ENCODE measurements around the gene TGFBR3. TPM values are rescaled to one million over a fixed set of nuclear protein-coding genes. Genes with fewer than 3 reads are reported as not detected.
A peak's percentile ranks its signal among the peaks of the same experiment; 100 is the strongest.

Gene TGFBR3
- total and polyA plus RNA-seq, 7 donors = 1.2 to 170 (median 92.2) TPM

- Histone ChIP-seq H3K27me3 (no peaks in the 10 kb centered on the region), H3K4me1 (peaks cover 3 to 44% (median 41%) of the 10 kb centered on the region in 4 donors), H3K4me3 (no peak overlapping the region), H3K9me3 (no peaks in the 10 kb centered on the region), H3K36me3 (peaks cover 3 to 70% (median 18%) of the 10 kb centered on the region in 4 donors), H3K27ac (peak overlapping the region; percentile 80 to 89 (median 85))
- TF ChIP-seq POLR2AphosphoS5 (IDR thresholded peaks at IDR 0.05) (peak; percentile 29 to 67 (median 40)), POLR2A (IDR thresholded peaks at IDR 0.05) (no peak), EP300 (IDR thresholded peaks at IDR 0.05) (peak in 1 of 4 donors; percentile 60)
- peak; percentile 89 for DNase-seq
- intact Hi-C loops (cut with DNase I) = loop anchor here (10.0 kb wide), 1 partner anchor 198 kb away; no protein-coding TSS in a partner anchor
- WGBS, 2 donors = 49 to 69% methylated on average over 15 of the region's 15 CpGs
Observed at GRCh38 chr1:91712981-91713841, 172.7 kb downstream of the TGFBR3 start.

DNA sequence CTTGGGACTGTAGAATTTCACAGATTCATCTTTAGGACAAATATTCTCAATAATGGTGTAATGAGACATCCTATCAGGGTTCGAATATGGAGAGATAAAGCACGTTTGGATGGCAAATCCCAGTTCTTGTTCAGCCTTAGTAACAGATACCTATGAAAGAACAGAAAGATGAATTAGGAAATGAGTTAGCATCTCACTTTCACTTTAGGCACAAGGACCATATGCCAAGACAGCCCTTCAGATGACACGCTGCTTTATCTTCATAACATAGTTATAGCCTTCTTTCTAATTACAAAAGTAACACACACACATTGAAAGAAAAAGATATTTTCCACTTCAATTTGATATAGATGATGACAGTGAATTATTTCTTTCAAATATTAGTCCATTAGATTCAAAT lies 173.6 kb downstream of the TGFBR3 start:
- 77 to 86% methylated on average over 3 of the region's 3 CpGs for WGBS, 2 donors
- H3K27ac ChIP-seq = peak overlapping the region; percentile 80 to 89 (median 85)
- no peaks in the 10 kb centered on the region for H3K27me3 ChIP-seq
- peaks cover 3 to 47% (median 42%) of the 10 kb centered on the region in 4 donors for H3K4me1 ChIP-seq
- H3K4me3 ChIP-seq = peak overlapping the region in 1 of 4 donors; percentile 7
- intact Hi-C loops (cut with DNase I) = loop anchor here (10.0 kb wide), 1 partner anchor 198 kb away; no protein-coding TSS in a partner anchor
- H3K9me3 ChIP-seq = no peaks in the 10 kb centered on the region
- TF ChIP-seq POLR2AphosphoS5 (IDR thresholded peaks at IDR 0.05) (peak in 1 of 4 donors; percentile 20), POLR2A (IDR thresholded peaks at IDR 0.05) (no peak)
- TF ChIP-seq, protein P1, sequence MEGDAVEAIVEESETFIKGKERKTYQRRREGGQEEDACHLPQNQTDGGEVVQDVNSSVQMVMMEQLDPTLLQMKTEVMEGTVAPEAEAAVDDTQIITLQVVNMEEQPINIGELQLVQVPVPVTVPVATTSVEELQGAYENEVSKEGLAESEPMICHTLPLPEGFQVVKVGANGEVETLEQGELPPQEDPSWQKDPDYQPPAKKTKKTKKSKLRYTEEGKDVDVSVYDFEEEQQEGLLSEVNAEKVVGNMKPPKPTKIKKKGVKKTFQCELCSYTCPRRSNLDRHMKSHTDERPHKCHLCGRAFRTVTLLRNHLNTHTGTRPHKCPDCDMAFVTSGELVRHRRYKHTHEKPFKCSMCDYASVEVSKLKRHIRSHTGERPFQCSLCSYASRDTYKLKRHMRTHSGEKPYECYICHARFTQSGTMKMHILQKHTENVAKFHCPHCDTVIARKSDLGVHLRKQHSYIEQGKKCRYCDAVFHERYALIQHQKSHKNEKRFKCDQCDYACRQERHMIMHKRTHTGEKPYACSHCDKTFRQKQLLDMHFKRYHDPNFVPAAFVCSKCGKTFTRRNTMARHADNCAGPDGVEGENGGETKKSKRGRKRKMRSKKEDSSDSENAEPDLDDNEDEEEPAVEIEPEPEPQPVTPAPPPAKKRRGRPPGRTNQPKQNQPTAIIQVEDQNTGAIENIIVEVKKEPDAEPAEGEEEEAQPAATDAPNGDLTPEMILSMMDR (IDR thresholded peaks at IDR 0.05) = no peak
- no peak for DNase-seq
- peaks cover 6 to 71% (median 26%) of the 10 kb centered on the region in 4 donors for H3K36me3 ChIP-seq

DNA sequence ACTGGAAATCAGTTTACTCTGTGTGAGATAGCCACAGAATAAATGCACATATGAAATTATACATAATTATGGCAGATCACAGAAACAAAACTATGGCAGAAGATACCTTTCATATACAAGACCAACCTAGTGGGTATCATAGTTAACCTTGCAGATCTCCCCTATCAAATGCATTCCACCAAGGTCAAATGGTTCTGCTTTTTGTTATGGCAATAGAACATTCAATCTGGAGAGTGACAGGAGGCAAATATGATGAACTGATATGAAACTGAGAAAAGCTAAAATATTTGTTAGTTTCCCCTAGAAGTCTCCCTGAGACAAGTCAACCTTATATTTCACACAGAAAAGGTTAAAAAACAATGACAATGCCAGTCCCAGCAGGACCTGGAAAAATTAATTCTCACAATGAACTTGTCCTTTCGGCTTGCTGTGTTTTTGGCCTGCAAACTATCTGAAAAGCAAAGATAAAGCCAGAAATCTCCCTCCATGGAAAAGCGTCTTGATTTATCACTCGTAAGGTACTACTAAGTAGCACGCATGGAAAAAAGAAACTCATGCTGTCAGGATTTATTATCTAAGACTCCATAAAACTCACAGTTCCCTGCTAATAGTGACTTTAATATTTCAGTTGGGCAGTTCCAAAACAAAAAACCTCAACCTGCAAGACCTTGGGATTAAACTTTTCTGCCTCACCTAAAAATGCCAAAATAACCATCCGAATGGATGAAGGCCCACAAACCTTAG lies 174.3 kb downstream of the TGFBR3 start:
- DNase-seq = no peak
- intact Hi-C loops (cut with DNase I) = loop anchor here (10.0 kb wide), 1 partner anchor 197 kb away; no protein-coding TSS in a partner anchor
- WGBS, 2 donors = 93 to 97% methylated on average over 5 of the region's 5 CpGs
- Histone ChIP-seq H3K27ac (peak overlapping the region; percentile 80 to 89 (median 85)), H3K4me3 (peak overlapping the region in 1 of 4 donors; percentile 7), H3K36me3 (peaks cover 14 to 71% (median 30%) of the 10 kb centered on the region in 4 donors), H3K4me1 (peaks cover 3 to 51% (median 42%) of the 10 kb centered on the region in 4 donors), H3K9me3 (no peaks in the 10 kb centered on the region), H3K27me3 (no peaks in the 10 kb centered on the region)
- peak in 2 of 4 donors; percentile 2 to 54 for TF ChIP-seq EP300 (IDR thresholded peaks at IDR 0.05)
- TF ChIP-seq POLR2A (IDR thresholded peaks at IDR 0.05) = no peak
- TF ChIP-seq, protein P1 (IDR thresholded peaks at IDR 0.05) = no peak
- TF ChIP-seq POLR2AphosphoS5 (IDR thresholded peaks at IDR 0.05) = peak; percentile 32 to 63 (median 56)

DNA sequence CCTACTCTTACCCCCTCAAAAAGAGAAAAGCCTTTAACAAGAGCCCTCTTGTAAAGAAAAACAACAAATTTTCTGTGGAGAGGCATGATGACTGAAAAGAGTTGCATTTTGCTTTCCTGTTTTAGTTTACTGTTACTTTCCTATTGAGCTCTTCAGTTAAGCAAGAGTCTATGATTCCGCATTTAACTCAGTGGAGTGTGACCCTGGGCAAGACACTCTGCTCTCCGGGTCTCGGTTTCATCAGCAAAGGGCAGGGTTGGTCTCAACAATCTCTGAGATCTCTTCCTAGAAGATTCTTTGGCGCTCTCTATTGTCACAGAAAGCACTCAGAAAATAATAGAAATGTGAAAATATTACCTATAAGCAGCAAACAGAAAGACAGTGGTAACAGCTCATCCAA lies 175.7 kb downstream of the TGFBR3 start:
- H3K9me3 ChIP-seq = no peaks in the 10 kb centered on the region
- H3K4me1 ChIP-seq = peaks cover 3 to 56% (median 42%) of the 10 kb centered on the region in 4 donors
- no peak for DNase-seq
- H3K4me3 ChIP-seq = no peak overlapping the region
- no peaks in the 10 kb centered on the region for H3K27me3 ChIP-seq
- peaks cover 14 to 69% (median 25%) of the 10 kb centered on the region in 4 donors for H3K36me3 ChIP-seq
- intact Hi-C loops (cut with DNase I) = loop anchor here (10.0 kb wide), 1 partner anchor 195 kb away; no protein-coding TSS in a partner anchor
- no peak for TF ChIP-seq POLR2AphosphoS5 (IDR thresholded peaks at IDR 0.05)
- TF ChIP-seq, protein P1 (IDR thresholded peaks at IDR 0.05) = no peak
- WGBS, 2 donors = 72 to 83% methylated on average over 4 of the region's 4 CpGs
- H3K27ac ChIP-seq = peak overlapping the region; percentile 40 to 89 (median 81)
